MCF 10A (cell line): ENCODE results near the gene TNC. TPM values are rescaled to one million over a fixed set of nuclear protein-coding genes. Genes with fewer than 3 reads are reported as not detected.
A peak's percentile ranks its signal among the peaks of the same experiment; 100 is the strongest.

Experiments
- BruUV-seq: library from RNA; stranded (reverse); fragments of 400-500 nt; replicated peaks from 2 replicates; lab custom pipeline; 2021; lab: Mats Ljungman, UMichigan
- CTCF ChIA-PET: fragments of 300-600 bp; sonication (Branson Sonifier 250); formaldehyde crosslinking; extraction: SDS; loops from one replicate; lab custom pipeline; 2021; ENCODE audit warnings: antibody characterized with exemption, inconsistent platforms; lab: Yijun Ruan, JAX
- POLR2A ChIA-PET: fragments of 300-600, 350-650 bp; sonication (Branson Sonifier 250); formaldehyde crosslinking; extraction: SDS; loops from one replicate; lab custom pipeline; 2020; ENCODE audit warnings: antibody characterized with exemption, inconsistent platforms; lab: Yijun Ruan, JAX
- DNase-seq: peaks from one replicate; pipeline ENCODE4 v3.0.0-alpha.2; 2018; ENCODE audit not compliant: unreplicated experiment
- H3K27ac Mint-ChIP-seq: one replicate; pipeline ENCODE4 v1.8.0; 2022; ENCODE audit warnings: mild to moderate bottlenecking, low read depth, mixed read lengths; ENCODE audit not compliant: unreplicated experiment
- H3K27me3 Mint-ChIP-seq: one replicate; pipeline ENCODE4 v1.8.0; 2022; ENCODE audit warnings: mixed read lengths; ENCODE audit not compliant: insufficient read depth, unreplicated experiment
- H3K36me3 Mint-ChIP-seq: one replicate; pipeline ENCODE4 v1.8.0; 2022; ENCODE audit warnings: mild to moderate bottlenecking, moderate library complexity, mixed read lengths; ENCODE audit not compliant: insufficient read depth, unreplicated experiment
- H3K4me1 Mint-ChIP-seq: one replicate; pipeline ENCODE4 v1.8.0; 2022; ENCODE audit warnings: mixed read lengths; ENCODE audit not compliant: insufficient read depth, unreplicated experiment
- H3K4me3 Mint-ChIP-seq: one replicate; pipeline ENCODE4 v1.8.0; 2022; ENCODE audit warnings: mild to moderate bottlenecking, moderate library complexity, mixed read lengths; ENCODE audit not compliant: unreplicated experiment
- H3K9me3 Mint-ChIP-seq: one replicate; pipeline ENCODE4 v1.8.0; 2022; ENCODE audit warnings: mixed read lengths; ENCODE audit not compliant: unreplicated experiment
- CTCF ChIP-seq: fragments of 200-600 bp; IDR thresholded peaks from one replicate; pipeline ENCODE4 v1.8.0; 2022; ENCODE audit warnings: antibody characterized with exemption, mild to moderate bottlenecking; ENCODE audit not compliant: unreplicated experiment
- intact Hi-C: fragments of 100-400 bp; cut with micrococcal nuclease; formaldehyde crosslinking; loops from 2 replicates; pipeline ENCODE4 v1.14.1; 2022
- total RNA-seq: library from RNA; stranded (reverse); gene quantifications from 2 replicates; pipeline ENCODE4 v1.2.3, GENCODE V29; 2022

TNC gene
- total RNA-seq, 1 experiment from 2014 or later = 49.8 TPM

DNA sequence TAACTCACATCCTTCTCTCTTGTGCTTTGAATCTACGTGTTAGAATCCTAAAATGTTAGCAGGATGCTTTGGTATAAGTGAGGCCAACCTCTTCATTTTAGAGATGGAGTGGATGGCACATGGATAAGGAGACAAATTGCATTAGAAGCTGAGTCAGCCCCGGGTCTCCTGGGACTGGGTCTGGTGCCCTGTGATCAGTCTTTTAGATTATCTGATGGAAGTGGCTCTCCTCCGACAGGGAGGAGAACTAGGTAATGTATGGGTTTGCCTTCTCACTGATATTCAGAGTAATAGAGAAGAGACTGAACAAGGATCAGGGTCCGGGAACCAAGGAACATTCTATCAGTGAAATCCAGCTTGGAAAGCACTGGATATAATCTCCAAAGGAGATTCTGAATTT lies 112.6 kb downstream of the TNC start:
- CTCF ChIA-PET = interaction anchor here (0.6 to 3.1 kb wide), 9 partner anchors 9 to 602 kb away, joined by 3 to 27 read pairs (median 4); partner anchors contain the start of gene TEX48
- Mint-ChIP-seq H3K9me3 (no peaks in the 10 kb centered on the region), H3K27me3 (no peaks in the 10 kb centered on the region), H3K4me1 (no peaks in the 10 kb centered on the region), H3K4me3 (no peak overlapping the region), H3K27ac (no peak overlapping the region), H3K36me3 (no peaks in the 10 kb centered on the region)
- POLR2A ChIA-PET = interaction anchor here (0.5 to 1.2 kb wide), 2 partner anchors 95 to 97 kb away, joined by 3 read pairs; no protein-coding TSS in a partner anchor
- no peak for TF ChIP-seq CTCF
- BruUV-seq = no TSS peak
- no peak for DNase-seq
- intact Hi-C loops = no loop called here

- POLR2A ChIA-PET = interaction anchor here (0.5 kb wide), 1 partner anchor 96 kb away, joined by 3 read pairs; no protein-coding TSS in a partner anchor
- Mint-ChIP-seq H3K4me1 (no peaks in the 10 kb centered on the region), H3K36me3 (no peaks in the 10 kb centered on the region), H3K27me3 (no peaks in the 10 kb centered on the region), H3K9me3 (no peaks in the 10 kb centered on the region), H3K27ac (no peak overlapping the region), H3K4me3 (no peak overlapping the region)
- DNase-seq = no peak
- no TSS peak for BruUV-seq
- no peak for TF ChIP-seq CTCF
- intact Hi-C loops = no loop called here
- CTCF ChIA-PET = interaction anchor here (0.6 to 2.4 kb wide), 7 partner anchors 10 to 461 kb away, joined by 3 to 9 read pairs (median 4); partner anchors contain the start of gene ATP6V1G1
Observed at GRCh38 chr9:115004545-115004944, 113.4 kb downstream of the TNC start.

- intact Hi-C loops = no loop called here
- no peak overlapping the region for H3K4me3 Mint-ChIP-seq
- CTCF ChIA-PET = interaction anchor here (0.7 to 1.3 kb wide), 2 partner anchors 12 to 90 kb away, joined by 3 to 4 read pairs; no protein-coding TSS in a partner anchor
- no peak overlapping the region for H3K27ac Mint-ChIP-seq
- POLR2A ChIA-PET = interaction anchor here (0.6 to 1.0 kb wide), 3 partner anchors 70 to 508 kb away, joined by 3 read pairs; no protein-coding TSS in a partner anchor
- no peak for DNase-seq
- H3K9me3 Mint-ChIP-seq = no peaks in the 10 kb centered on the region
- BruUV-seq = no TSS peak
- no peak for TF ChIP-seq CTCF
- H3K27me3 Mint-ChIP-seq = no peaks in the 10 kb centered on the region
- no peaks in the 10 kb centered on the region for H3K36me3 Mint-ChIP-seq
- no peaks in the 10 kb centered on the region for H3K4me1 Mint-ChIP-seq
Observed at GRCh38 chr9:115002371-115003120, 115.4 kb downstream of the TNC start.

DNA sequence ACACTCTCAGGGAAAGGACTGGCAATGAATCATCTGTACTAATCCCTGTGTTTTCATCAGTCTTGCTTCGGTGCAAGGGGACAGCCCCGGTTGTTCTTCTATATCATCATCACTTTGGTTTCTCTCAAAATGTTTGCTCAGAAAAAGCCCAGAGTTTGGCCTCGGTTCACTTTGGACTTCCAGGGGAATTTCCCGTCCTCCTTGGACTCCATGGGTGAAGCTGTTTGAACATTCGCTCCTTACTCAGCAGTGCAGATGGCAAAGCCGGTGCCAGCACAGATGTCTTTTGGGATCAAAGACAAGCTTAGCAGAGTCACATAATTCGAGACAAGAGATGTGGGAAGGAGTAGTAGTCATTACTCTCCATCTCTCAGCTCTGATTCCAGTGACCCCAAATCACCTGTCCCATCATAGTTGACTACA lies 117.7 kb downstream of the TNC start:
- no peaks in the 10 kb centered on the region for H3K27me3 Mint-ChIP-seq
- no peaks in the 10 kb centered on the region for H3K4me1 Mint-ChIP-seq
- H3K36me3 Mint-ChIP-seq = no peaks in the 10 kb centered on the region
- intact Hi-C loops = no loop called here
- no peak overlapping the region for H3K27ac Mint-ChIP-seq
- no TSS peak for BruUV-seq
- CTCF ChIA-PET = interaction anchor here (1.1 kb wide), 1 partner anchor 14 kb away, joined by 3 read pairs; no protein-coding TSS in a partner anchor
- TF ChIP-seq CTCF = no peak
- peak; percentile 27 for DNase-seq
- POLR2A ChIA-PET = no interaction called here
- no peaks in the 10 kb centered on the region for H3K9me3 Mint-ChIP-seq
- no peak overlapping the region for H3K4me3 Mint-ChIP-seq
